SK-N-SH (cell line): ENCODE measurements around the gene POGLUT3.

Experiments
- CHD2 ChIP-seq: fragments of 150-350 bp; IDR thresholded peaks from 2 replicates; pipeline ENCODE4 v1.6.1; 2018; ENCODE audit warnings: low read length; ENCODE audit not compliant: partially characterized antibody
- EP300 ChIP-seq, 2 experiments: IDR thresholded peaks; 2 replicates each; pipeline versions ENCODE4 v1.4.0 to v1.6.1; 2012; ENCODE audit warnings: borderline replicate concordance in 1 of 2, low read depth in 1 of 2, low read length in 1 of 2
- MEF2A ChIP-seq: IDR thresholded peaks from 2 replicates; pipeline ENCODE4 v1.4.0; 2012; ENCODE audit warnings: low read depth, borderline replicate concordance
- NFIC ChIP-seq: IDR thresholded peaks from 2 replicates; pipeline ENCODE4 v1.4.0; 2012; ENCODE audit warnings: borderline replicate concordance
- NRF1 ChIP-seq: IDR thresholded peaks from 2 replicates; pipeline ENCODE4 v1.6.1; 2012; ENCODE audit warnings: low read depth, mild to moderate bottlenecking, low read length
- RCOR1 ChIP-seq: fragments of 150-350 bp; IDR thresholded peaks from 2 replicates; pipeline ENCODE4 v1.6.1; 2017; ENCODE audit warnings: antibody characterized with exemption, low read length
- TCF12 ChIP-seq: IDR thresholded peaks from 2 replicates; pipeline ENCODE4 v1.4.0; 2012
- TF ChIP-seq, protein P1 (sequence below): fragments of 150-350 bp; IDR thresholded peaks from 2 replicates; pipeline ENCODE4 v1.6.1; 2016; ENCODE audit warnings: mild to moderate bottlenecking, low read depth, low read length
- TF ChIP-seq, protein P2 (sequence below): fragments of 200-600 bp; sonication (generic); IDR thresholded peaks from 2 replicates; pipeline ENCODE4 v1.6.1; 2017; ENCODE audit warnings: antibody characterized with exemption, mild to moderate bottlenecking, moderate library complexity
- TF ChIP-seq, protein P3 (sequence below): IDR thresholded peaks from 2 replicates; pipeline ENCODE4 v1.6.1; 2012; ENCODE audit warnings: mild to moderate bottlenecking, low read depth, low read length, moderate library complexity

DNA sequence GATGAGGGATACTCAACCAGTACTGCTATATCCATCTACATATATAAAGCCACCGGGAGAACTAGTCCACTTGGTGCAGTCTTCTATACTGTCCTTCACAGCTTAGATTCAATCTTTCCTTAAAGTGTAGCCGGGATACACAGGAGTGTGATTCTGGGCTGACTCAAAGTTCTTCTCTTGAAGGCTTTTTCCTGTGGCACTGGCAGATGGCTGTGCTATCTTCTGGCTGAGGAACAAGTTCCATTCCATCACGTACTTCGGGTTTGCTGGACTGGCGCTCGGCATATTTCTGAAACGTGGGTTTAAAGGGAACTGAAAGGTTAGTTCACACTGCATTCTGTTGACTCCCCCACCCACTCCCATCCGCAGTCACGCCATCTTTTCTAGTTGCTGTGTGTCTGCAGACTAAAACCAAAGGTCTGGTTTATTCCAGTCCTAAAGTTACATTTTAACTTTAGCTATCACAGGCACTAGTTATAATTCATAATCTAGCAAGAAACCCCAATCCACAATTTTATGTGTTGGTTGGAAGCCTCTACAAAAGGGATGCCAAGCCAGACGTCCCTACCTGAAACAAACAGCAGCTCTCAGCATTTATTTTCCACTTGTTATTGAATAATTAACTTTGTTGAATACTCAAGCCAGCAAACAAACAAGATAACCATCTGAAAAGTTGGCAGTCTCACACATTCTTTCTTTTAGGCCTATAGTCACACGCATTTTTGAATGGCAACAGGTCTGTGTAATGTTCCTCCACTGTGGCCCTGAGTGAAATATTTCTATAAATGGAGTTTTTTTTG is 23.3 kb downstream of the POGLUT3 start:
- TF ChIP-seq RCOR1 (no peak), NFIC (no peak), MEF2A (no peak), NRF1 (no peak), TCF12 (no peak), CHD2 (no peak), EP300 (IDR thresholded peaks at IDR 0.05; ENCODE audit: borderline replicate concordance in 1 of 2, low read depth in 1 of 2, low read length in 1 of 2) (no peak)
- TF ChIP-seq, protein P1, sequence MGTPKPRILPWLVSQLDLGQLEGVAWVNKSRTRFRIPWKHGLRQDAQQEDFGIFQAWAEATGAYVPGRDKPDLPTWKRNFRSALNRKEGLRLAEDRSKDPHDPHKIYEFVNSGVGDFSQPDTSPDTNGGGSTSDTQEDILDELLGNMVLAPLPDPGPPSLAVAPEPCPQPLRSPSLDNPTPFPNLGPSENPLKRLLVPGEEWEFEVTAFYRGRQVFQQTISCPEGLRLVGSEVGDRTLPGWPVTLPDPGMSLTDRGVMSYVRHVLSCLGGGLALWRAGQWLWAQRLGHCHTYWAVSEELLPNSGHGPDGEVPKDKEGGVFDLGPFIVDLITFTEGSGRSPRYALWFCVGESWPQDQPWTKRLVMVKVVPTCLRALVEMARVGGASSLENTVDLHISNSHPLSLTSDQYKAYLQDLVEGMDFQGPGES: no peak
- TF ChIP-seq, protein P2, sequence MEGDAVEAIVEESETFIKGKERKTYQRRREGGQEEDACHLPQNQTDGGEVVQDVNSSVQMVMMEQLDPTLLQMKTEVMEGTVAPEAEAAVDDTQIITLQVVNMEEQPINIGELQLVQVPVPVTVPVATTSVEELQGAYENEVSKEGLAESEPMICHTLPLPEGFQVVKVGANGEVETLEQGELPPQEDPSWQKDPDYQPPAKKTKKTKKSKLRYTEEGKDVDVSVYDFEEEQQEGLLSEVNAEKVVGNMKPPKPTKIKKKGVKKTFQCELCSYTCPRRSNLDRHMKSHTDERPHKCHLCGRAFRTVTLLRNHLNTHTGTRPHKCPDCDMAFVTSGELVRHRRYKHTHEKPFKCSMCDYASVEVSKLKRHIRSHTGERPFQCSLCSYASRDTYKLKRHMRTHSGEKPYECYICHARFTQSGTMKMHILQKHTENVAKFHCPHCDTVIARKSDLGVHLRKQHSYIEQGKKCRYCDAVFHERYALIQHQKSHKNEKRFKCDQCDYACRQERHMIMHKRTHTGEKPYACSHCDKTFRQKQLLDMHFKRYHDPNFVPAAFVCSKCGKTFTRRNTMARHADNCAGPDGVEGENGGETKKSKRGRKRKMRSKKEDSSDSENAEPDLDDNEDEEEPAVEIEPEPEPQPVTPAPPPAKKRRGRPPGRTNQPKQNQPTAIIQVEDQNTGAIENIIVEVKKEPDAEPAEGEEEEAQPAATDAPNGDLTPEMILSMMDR: no peak
- TF ChIP-seq, protein P3, sequence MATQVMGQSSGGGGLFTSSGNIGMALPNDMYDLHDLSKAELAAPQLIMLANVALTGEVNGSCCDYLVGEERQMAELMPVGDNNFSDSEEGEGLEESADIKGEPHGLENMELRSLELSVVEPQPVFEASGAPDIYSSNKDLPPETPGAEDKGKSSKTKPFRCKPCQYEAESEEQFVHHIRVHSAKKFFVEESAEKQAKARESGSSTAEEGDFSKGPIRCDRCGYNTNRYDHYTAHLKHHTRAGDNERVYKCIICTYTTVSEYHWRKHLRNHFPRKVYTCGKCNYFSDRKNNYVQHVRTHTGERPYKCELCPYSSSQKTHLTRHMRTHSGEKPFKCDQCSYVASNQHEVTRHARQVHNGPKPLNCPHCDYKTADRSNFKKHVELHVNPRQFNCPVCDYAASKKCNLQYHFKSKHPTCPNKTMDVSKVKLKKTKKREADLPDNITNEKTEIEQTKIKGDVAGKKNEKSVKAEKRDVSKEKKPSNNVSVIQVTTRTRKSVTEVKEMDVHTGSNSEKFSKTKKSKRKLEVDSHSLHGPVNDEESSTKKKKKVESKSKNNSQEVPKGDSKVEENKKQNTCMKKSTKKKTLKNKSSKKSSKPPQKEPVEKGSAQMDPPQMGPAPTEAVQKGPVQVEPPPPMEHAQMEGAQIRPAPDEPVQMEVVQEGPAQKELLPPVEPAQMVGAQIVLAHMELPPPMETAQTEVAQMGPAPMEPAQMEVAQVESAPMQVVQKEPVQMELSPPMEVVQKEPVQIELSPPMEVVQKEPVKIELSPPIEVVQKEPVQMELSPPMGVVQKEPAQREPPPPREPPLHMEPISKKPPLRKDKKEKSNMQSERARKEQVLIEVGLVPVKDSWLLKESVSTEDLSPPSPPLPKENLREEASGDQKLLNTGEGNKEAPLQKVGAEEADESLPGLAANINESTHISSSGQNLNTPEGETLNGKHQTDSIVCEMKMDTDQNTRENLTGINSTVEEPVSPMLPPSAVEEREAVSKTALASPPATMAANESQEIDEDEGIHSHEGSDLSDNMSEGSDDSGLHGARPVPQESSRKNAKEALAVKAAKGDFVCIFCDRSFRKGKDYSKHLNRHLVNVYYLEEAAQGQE: no peak
